H9 (cell line): ENCODE measurements around the gene PNKD. TPM values are rescaled to one million over a fixed set of nuclear protein-coding genes. Genes with fewer than 3 reads are reported as not detected.

Source experiments
- DNase-seq: peaks from one replicate; pipeline ENCODE4 v3.0.0-alpha.2; 2017
- H2AFZ ChIP-seq: one replicate; pipeline ENCODE4 v1.6.1; 2013; ENCODE audit warnings: mild to moderate bottlenecking, low read length, control low read depth, moderate library complexity
- H2AK5ac ChIP-seq: 2 replicates; pipeline ENCODE4 v1.6.1; 2013; ENCODE audit warnings: low read length, control low read depth, mixed read lengths; ENCODE audit not compliant: insufficient read length
- H2BK120ac ChIP-seq: one replicate; pipeline ENCODE4 v1.6.1; 2013; ENCODE audit warnings: low read depth, mild to moderate bottlenecking, low read length, control low read depth, inconsistent platforms; ENCODE audit not compliant: poor library complexity, severe bottlenecking
- H2BK12ac ChIP-seq: 2 replicates; pipeline ENCODE4 v1.6.1; 2013; ENCODE audit warnings: low read length, control low read depth, mixed read lengths, low read depth; ENCODE audit not compliant: insufficient read length
- H2BK15ac ChIP-seq: 2 replicates; pipeline ENCODE4 v1.6.1; 2013; ENCODE audit warnings: low read depth, low read length, control low read depth
- H2BK20ac ChIP-seq: one replicate; pipeline ENCODE4 v1.6.1; 2013; ENCODE audit warnings: low read depth, mild to moderate bottlenecking, low read length, control low read depth, inconsistent platforms; ENCODE audit not compliant: poor library complexity, severe bottlenecking
- H2BK5ac ChIP-seq: 2 replicates; pipeline ENCODE4 v1.6.1; 2013; ENCODE audit warnings: low read length, control low read depth, mixed read lengths; ENCODE audit not compliant: insufficient read length
- H3K14ac ChIP-seq: 2 replicates; pipeline ENCODE4 v1.6.1; 2013; ENCODE audit warnings: low read length, control low read depth; ENCODE audit not compliant: insufficient read depth
- H3K18ac ChIP-seq: 2 replicates; pipeline ENCODE4 v1.6.1; 2013; ENCODE audit warnings: low read depth, mild to moderate bottlenecking, mixed read lengths, low read length, control low read depth; ENCODE audit not compliant: insufficient read length
- H3K23ac ChIP-seq: 2 replicates; pipeline ENCODE4 v1.6.1; 2013; ENCODE audit warnings: low read length, control low read depth, mixed read lengths, low read depth; ENCODE audit not compliant: insufficient read length
- H3K23me2 ChIP-seq: 2 replicates; pipeline ENCODE4 v1.6.1; 2013; ENCODE audit warnings: low read depth, mild to moderate bottlenecking, mixed read lengths, low read length, control low read depth; ENCODE audit not compliant: insufficient read length, poor library complexity, severe bottlenecking
- H3K27ac ChIP-seq: 2 replicates; pipeline ENCODE4 v1.5.1; 2013; ENCODE audit warnings: low read length, control low read depth, mixed read lengths, low read depth; ENCODE audit not compliant: insufficient read length
- H3K27me3 ChIP-seq: 2 replicates; pipeline ENCODE4 v1.6.1; 2013; ENCODE audit warnings: low read length, control low read depth, inconsistent platforms; ENCODE audit not compliant: insufficient read depth
- H3K4ac ChIP-seq: 2 replicates; pipeline ENCODE4 v1.6.1; 2013; ENCODE audit warnings: low read depth, mild to moderate bottlenecking, control low read depth, inconsistent platforms, low read length, moderate library complexity
- H3K4me1 ChIP-seq: 2 replicates; pipeline ENCODE4 v1.6.1; 2013; ENCODE audit warnings: low read length, control low read depth, inconsistent platforms; ENCODE audit not compliant: insufficient read depth
- H3K4me2 ChIP-seq: 2 replicates; pipeline ENCODE4 v1.6.1; 2013; ENCODE audit warnings: low read length, control low read depth, mixed read lengths; ENCODE audit not compliant: insufficient read length, insufficient read depth
- H3K56ac ChIP-seq: 2 replicates; pipeline ENCODE4 v1.6.1; 2013; ENCODE audit warnings: low read depth, mild to moderate bottlenecking, mixed read lengths, low read length, control low read depth; ENCODE audit not compliant: insufficient read length
- H3K79me1 ChIP-seq: 2 replicates; pipeline ENCODE4 v1.6.1; 2013; ENCODE audit warnings: low read depth, mild to moderate bottlenecking, moderate library complexity, low read length, control low read depth, inconsistent platforms; ENCODE audit not compliant: insufficient read depth, poor library complexity, severe bottlenecking
- H3K79me2 ChIP-seq: 2 replicates; pipeline ENCODE4 v1.6.1; 2013; ENCODE audit warnings: low read length, control low read depth, inconsistent platforms; ENCODE audit not compliant: insufficient read depth
- H3K9ac ChIP-seq: 2 replicates; pipeline ENCODE4 v1.6.1; 2013; ENCODE audit warnings: low read length, control low read depth, mixed read lengths; ENCODE audit not compliant: insufficient read length; ENCODE audit errors: extremely low read depth
- H3K9me3 ChIP-seq: one replicate; pipeline ENCODE4 v1.6.1; 2013; ENCODE audit warnings: low read depth, low read length, inconsistent platforms; ENCODE audit not compliant: control insufficient read depth
- H3T11ph ChIP-seq: one replicate; pipeline ENCODE4 v1.6.1; 2013; ENCODE audit warnings: mild to moderate bottlenecking, low read length, control low read depth, inconsistent platforms
- H4K20me1 ChIP-seq: one replicate; pipeline ENCODE4 v1.6.1; 2013; ENCODE audit not compliant: control insufficient read depth, insufficient read length, insufficient read depth
- H4K5ac ChIP-seq: 2 replicates; pipeline ENCODE4 v1.6.1; 2013; ENCODE audit warnings: low read depth, mild to moderate bottlenecking, mixed read lengths, low read length, control low read depth; ENCODE audit not compliant: insufficient read length
- H4K8ac ChIP-seq: replicated peaks from 2 replicates; pipeline ENCODE4 v1.6.1; 2013; ENCODE audit warnings: low read length, control low read depth, mixed read lengths, low read depth; ENCODE audit not compliant: insufficient read length
- H4K91ac ChIP-seq: 2 replicates; pipeline ENCODE4 v1.6.1; 2013; ENCODE audit warnings: low read depth, mild to moderate bottlenecking, moderate library complexity, mixed read lengths, low read length, control low read depth; ENCODE audit not compliant: insufficient read length
- H3K27ac Mint-ChIP-seq, 3 experiments: 2 replicates in 2 of 3; 3 replicates in 1 of 3; pipeline ENCODE4 v1.8.0; 2020 to 2021; ENCODE audit warnings: mixed read lengths in 3 of 3, mild to moderate bottlenecking in 1 of 3, moderate library complexity in 1 of 3
- H3K27me3 Mint-ChIP-seq: 2 replicates; pipeline ENCODE4 v1.8.0; 2021; ENCODE audit warnings: low read depth, mild to moderate bottlenecking, moderate library complexity, mixed read lengths
- H3K36me3 Mint-ChIP-seq, 3 experiments: 2 replicates in 2 of 3; 3 replicates in 1 of 3; pipeline ENCODE4 v1.8.0; 2020 to 2021; ENCODE audit warnings: low read depth in 3 of 3, mixed read lengths in 3 of 3; ENCODE audit not compliant: insufficient read depth in 1 of 3
- H3K4me1 Mint-ChIP-seq, 2 experiments: 2 replicates each; pipeline ENCODE4 v1.8.0; 2020; ENCODE audit warnings: mixed read lengths in 2 of 2
- H3K4me3 Mint-ChIP-seq, 2 experiments: 2 replicates in 1 of 2; 3 replicates in 1 of 2; pipeline ENCODE4 v1.8.0; 2020 to 2021; ENCODE audit warnings: mild to moderate bottlenecking in 2 of 2, mixed read lengths in 2 of 2, moderate library complexity in 1 of 2
- H3K9me3 Mint-ChIP-seq, 2 experiments: 2 replicates in 1 of 2; 3 replicates in 1 of 2; pipeline ENCODE4 v1.8.0; 2020; ENCODE audit warnings: mild to moderate bottlenecking in 2 of 2, mixed read lengths in 2 of 2, moderate library complexity in 1 of 2
- WGBS: extraction: QIAGEN DNeasy Blood & Tissue Kit; methylation state at CpG from one replicate; pipeline ENCODE4 v1.1.7; 2013; ENCODE audit warnings: missing lambda C conversion rate, low lambda C conversion rate, mixed read lengths; ENCODE audit not compliant: insufficient read length; ENCODE audit errors: extremely low coverage; 5-methylcytosine and 5-hydroxymethylcytosine counted together
- total RNA-seq: library from RNA; stranded (reverse); gene quantifications from 2 replicates; pipeline ENCODE4 v1.2.1, GENCODE V29; 2021
- TF ChIP-seq, protein P1 (sequence below): fragments of 200-600 bp; sonication (generic); conservative IDR thresholded peaks from 3 replicates; pipeline ENCODE4 v1.8.0; 2021; ENCODE audit warnings: antibody characterized with exemption, mild to moderate bottlenecking

Gene PNKD
- total RNA-seq, 1 experiment from 2014 or later = 31.6 TPM

DNA sequence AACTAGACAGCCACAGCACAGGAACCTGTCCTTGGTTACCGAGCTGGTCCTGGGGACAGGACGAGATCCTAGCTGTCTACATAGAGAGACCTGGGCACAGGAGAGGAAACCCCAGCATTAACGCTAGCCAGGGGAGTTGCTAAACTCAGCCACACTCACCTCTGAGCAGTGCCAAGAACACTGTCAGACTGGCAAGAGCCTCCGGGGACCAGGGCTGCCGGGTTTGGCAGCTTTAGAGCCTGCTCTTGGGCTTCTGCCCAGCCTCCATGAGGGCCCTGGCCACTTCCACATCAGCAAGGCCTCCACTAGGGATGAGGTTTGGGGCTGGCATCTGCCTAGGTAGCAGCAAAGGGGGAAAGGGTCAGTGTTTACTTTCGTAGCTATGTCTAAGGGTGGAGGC lies 15.3 kb downstream of the PNKD start:
- H3K4me1 ChIP-seq = peaks cover 3% of the 10 kb centered on the region; the same call in 1 of the 2 replicates
- Mint-ChIP-seq H3K27ac (peak overlapping the region in 2 of 3 experiments; percentile 44 to 92; a peak in 3 of 7 replicates), H3K9me3 (no peaks in the 10 kb centered on the region), H3K4me3 (no peak overlapping the region), H3K27me3 (peaks cover 1% of the 10 kb centered on the region), H3K4me1 (peaks cover 24 to 25% of the 10 kb centered on the region in 2 experiments), H3K36me3 (peaks cover 2 to 4% (median 4%) of the 10 kb centered on the region in 3 experiments; a peak in 5 of 7 replicates)
- H3K9ac ChIP-seq = no peak overlapping the region
- TF ChIP-seq, protein P1, sequence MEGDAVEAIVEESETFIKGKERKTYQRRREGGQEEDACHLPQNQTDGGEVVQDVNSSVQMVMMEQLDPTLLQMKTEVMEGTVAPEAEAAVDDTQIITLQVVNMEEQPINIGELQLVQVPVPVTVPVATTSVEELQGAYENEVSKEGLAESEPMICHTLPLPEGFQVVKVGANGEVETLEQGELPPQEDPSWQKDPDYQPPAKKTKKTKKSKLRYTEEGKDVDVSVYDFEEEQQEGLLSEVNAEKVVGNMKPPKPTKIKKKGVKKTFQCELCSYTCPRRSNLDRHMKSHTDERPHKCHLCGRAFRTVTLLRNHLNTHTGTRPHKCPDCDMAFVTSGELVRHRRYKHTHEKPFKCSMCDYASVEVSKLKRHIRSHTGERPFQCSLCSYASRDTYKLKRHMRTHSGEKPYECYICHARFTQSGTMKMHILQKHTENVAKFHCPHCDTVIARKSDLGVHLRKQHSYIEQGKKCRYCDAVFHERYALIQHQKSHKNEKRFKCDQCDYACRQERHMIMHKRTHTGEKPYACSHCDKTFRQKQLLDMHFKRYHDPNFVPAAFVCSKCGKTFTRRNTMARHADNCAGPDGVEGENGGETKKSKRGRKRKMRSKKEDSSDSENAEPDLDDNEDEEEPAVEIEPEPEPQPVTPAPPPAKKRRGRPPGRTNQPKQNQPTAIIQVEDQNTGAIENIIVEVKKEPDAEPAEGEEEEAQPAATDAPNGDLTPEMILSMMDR = no peak
- no peak overlapping the region for H3T11ph ChIP-seq
- H3K9me3 ChIP-seq = no peaks in the 10 kb centered on the region
- H4K91ac ChIP-seq = no peak overlapping the region
- H2BK20ac ChIP-seq = no peak overlapping the region
- no peak overlapping the region for H3K56ac ChIP-seq
- no peaks in the 10 kb centered on the region for H4K20me1 ChIP-seq
- H4K8ac ChIP-seq = no peak overlapping the region
- H3K18ac ChIP-seq = no peak overlapping the region
- H3K14ac ChIP-seq = no peak overlapping the region
- H3K79me1 ChIP-seq = no peaks in the 10 kb centered on the region
- no CpG with 5 or more reads among the region's 6 CpGs for WGBS
- DNase-seq = no peak
- no peaks in the 10 kb centered on the region for H3K27me3 ChIP-seq
- no peak overlapping the region for H2BK120ac ChIP-seq
- H3K27ac ChIP-seq = no peak overlapping the region
- no peaks in the 10 kb centered on the region for H3K79me2 ChIP-seq
- H4K5ac ChIP-seq = no peak overlapping the region
- no peak overlapping the region for H3K23ac ChIP-seq
- no peak overlapping the region for H3K4ac ChIP-seq
- no peak overlapping the region for H2BK5ac ChIP-seq
- no peak overlapping the region for H2AFZ ChIP-seq
- H2BK12ac ChIP-seq = no peak overlapping the region
- no peak overlapping the region for H3K4me2 ChIP-seq
- H2AK5ac ChIP-seq = no peak overlapping the region
- no peak overlapping the region for H2BK15ac ChIP-seq
- H3K23me2 ChIP-seq = no peaks in the 10 kb centered on the region
